Loucy (cell line): ENCODE results near the gene PLEKHA5.
"Not testable (repeated sequence)": the region's sequence is repeated elsewhere in the genome, so short reads cannot be mapped to it uniquely, and the experiment has no call there.

Experiments
- CTCF ChIP-seq: fragments of 200-600 bp; sonication (generic); conservative IDR thresholded peaks from 2 replicates; pipeline ENCODE4 v1.5.1; 2014; ENCODE audit warnings: mild to moderate bottlenecking, antibody characterized with exemption, low read length
- EZH2phosphoT487 ChIP-seq: fragments of 200-600 bp; IDR thresholded peaks from 2 replicates; pipeline ENCODE4 v1.6.1; 2018; ENCODE audit warnings: antibody characterized with exemption, mild to moderate bottlenecking, moderate library complexity, borderline replicate concordance

- not testable (repeated sequence) for TF ChIP-seq CTCF, EZH2phosphoT487
Measured at GRCh38 chr12:19170286-19170685, 40.8 kb downstream of the PLEKHA5 start.
